Astrocyte of the spinal cord (primary cell): ENCODE data around the gene FLAD1.
A peak's percentile ranks its signal among the peaks of the same experiment; 100 is the strongest.

Experiments
- DNase-seq: peaks from one replicate; pipeline ENCODE4 v3.0.0; 2011; ENCODE audit warnings: low read depth, low spot score
- H3K4me3 ChIP-seq: 2 replicates; pipeline ENCODE4 v1.5.1; 2011; ENCODE audit warnings: low read depth, mild to moderate bottlenecking, low read length, moderate library complexity
- CTCF ChIP-seq: IDR thresholded peaks from 2 replicates; pipeline ENCODE4 v1.5.1; 2012; ENCODE audit warnings: low read depth, mild to moderate bottlenecking, low read length, inconsistent platforms
- in situ Hi-C: cut with HindIII; loops from 2 replicates; pipeline ENCODE4 v1.10.0; 2017; ENCODE audit warnings: low sequenced_read_pairs

FLAD1 gene

GRCh38 chr1:154998201-154998780 is 15.1 kb downstream of the FLAD1 start:
- no peak for TF ChIP-seq CTCF
- in situ Hi-C loops: no loop called here
- no peak overlapping the region for H3K4me3 ChIP-seq
- DNase-seq: no peak

GRCh38 chr1:154998818-154999570 is 15.8 kb downstream of the FLAD1 start:
- H3K4me3 ChIP-seq: peak overlapping the region; percentile 61
- peak; percentile 97 for TF ChIP-seq CTCF
- in situ Hi-C loops: no loop called here
- peak; percentile 70 for DNase-seq

- DNase-seq: no peak
- H3K4me3 ChIP-seq: peak overlapping the region; percentile 61
- TF ChIP-seq CTCF: no peak
- in situ Hi-C loops: no loop called here
These were observed 16.6 kb downstream of the FLAD1 start for GRCh38 chr1:154999571-155000410.

GRCh38 chr1:155000411-155000725 is 17.2 kb downstream of the FLAD1 start:
- TF ChIP-seq CTCF: no peak
- in situ Hi-C loops: no loop called here
- no peak for DNase-seq
- peak overlapping the region; percentile 61 for H3K4me3 ChIP-seq

- DNase-seq: peak; percentile 93
- peak overlapping the region; percentile 61 for H3K4me3 ChIP-seq
- in situ Hi-C loops: no loop called here
- TF ChIP-seq CTCF: no peak
These were observed 17.7 kb downstream of the FLAD1 start for GRCh38 chr1:155000726-155001424.

GRCh38 chr1:155001425-155001674 is 18.2 kb downstream of the FLAD1 start:
- no peak for DNase-seq
- in situ Hi-C loops: no loop called here
- TF ChIP-seq CTCF: no peak
- peak overlapping the region; percentile 61 for H3K4me3 ChIP-seq
